Mucosa of gallbladder (tissue), 1 donor: Measurements from ENCODE around the gene POLR3G. TPM values are rescaled to one million over a fixed set of nuclear protein-coding genes. Genes with fewer than 3 reads are reported as not detected.
A peak's percentile ranks its signal among the peaks of the same experiment; 100 is the strongest.

Experiments used
- DNase-seq: peaks from one replicate; pipeline ENCODE4 v3.0.0-alpha.2; 2020; ENCODE audit warnings: low spot score
- total RNA-seq: library from RNA; stranded (reverse); gene quantifications from one replicate; pipeline ENCODE4 v1.2.1, GENCODE V29; 2021
- donor health status: DM: no; HTN: no; CAD: no.

POLR3G gene
- total RNA-seq, 1 donor from 2014 or later, result 1.2 TPM

- DNase-seq, result no peak
Observed at GRCh38 chr5:90503596-90503995, 28.9 kb downstream of the POLR3G start.

GRCh38 chr5:90504743-90505142 is 30.1 kb downstream of the POLR3G start:
- no peak for DNase-seq

GRCh38 chr5:90506221-90506620 is 31.6 kb downstream of the POLR3G start:
- DNase-seq, result no peak

DNA sequence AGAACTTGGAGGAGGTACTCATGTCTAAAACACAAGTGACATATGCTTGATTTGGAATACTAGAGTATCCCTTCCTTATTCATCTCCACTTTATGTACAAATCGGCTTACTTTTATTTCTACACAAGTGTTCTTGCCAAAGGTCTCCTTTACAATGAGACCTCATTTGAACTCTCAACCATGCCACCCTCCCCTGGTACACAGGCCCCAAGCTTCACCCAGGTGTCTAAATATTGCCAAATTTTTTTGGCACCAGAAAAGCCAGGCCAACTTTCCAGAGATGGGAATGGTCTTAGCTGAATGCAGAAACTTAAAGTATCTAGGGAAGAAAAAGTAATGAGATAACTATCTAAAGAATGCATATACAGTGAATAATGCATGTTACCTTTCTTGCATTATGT is 35.8 kb downstream of the POLR3G start:
- DNase-seq, result no peak

DNA sequence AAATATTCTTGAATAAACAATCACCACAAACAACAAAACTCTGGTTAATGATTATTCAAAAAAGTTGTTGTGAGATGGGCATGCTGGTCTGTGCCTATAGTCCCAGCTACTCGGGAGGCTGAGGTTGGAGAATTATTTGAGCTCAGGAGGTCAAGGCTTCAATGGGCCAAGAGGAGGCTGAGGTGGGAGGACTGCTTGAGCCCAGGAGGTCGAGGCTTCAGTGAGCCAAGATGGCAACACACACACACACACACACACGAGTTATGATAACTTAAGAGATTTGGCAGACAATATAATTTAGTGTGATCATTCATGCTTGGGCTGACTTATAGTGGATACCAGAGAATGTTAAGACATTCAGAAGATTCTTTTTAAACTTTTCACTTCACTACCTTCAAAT is 39.9 kb downstream of the POLR3G start:
- DNase-seq, result no peak

DNA sequence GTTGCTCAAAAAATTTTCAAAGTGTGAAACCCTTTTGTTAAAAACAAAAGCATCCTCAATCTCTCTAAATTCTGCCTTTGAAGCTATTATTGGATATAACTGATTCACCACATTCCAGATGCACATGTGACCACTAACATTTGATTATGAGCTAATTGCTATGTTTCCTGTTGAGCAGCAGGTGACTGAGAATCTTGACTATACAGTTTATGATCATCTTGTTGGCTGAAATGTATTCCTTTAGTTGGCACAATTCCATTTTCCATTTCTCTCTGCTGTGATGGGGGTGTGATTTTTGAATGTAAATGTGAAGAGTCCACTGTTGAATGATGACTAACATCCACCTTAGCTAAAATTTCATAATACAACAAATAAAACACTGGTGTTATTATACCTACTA is 44.0 kb downstream of the POLR3G start:
- DNase-seq, result no peak

GRCh38 chr5:90519081-90519480 is 44.4 kb downstream of the POLR3G start:
- no peak for DNase-seq

DNA sequence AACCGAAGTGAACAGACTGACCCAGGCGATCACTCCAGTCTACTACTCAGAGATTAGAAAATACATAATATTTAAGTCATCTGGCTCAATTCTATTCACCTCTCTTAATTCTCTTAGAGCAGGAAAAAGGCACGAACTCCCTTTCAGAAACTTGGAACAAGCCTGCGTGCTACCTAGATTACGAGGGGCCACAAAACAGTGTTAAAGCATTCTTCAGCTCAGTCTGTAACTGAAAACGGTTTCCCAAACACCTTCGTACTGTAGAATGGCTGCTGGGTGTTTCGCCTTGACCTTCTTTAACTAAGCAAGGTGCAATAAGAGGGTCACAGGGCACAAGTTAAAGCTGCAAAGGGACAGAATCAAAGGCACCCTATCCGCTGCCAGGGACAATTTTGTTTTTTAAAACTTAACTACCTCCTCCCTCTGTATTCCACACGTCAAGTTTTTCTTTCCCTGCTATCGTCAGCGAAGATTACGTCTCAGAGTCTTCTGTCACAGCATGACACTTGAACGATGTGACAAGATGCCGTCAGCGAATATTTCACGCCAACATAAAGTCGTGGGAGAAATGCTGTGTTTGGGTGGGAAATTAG is 54.0 kb downstream of the POLR3G start:
- DNase-seq, result no peak

DNA sequence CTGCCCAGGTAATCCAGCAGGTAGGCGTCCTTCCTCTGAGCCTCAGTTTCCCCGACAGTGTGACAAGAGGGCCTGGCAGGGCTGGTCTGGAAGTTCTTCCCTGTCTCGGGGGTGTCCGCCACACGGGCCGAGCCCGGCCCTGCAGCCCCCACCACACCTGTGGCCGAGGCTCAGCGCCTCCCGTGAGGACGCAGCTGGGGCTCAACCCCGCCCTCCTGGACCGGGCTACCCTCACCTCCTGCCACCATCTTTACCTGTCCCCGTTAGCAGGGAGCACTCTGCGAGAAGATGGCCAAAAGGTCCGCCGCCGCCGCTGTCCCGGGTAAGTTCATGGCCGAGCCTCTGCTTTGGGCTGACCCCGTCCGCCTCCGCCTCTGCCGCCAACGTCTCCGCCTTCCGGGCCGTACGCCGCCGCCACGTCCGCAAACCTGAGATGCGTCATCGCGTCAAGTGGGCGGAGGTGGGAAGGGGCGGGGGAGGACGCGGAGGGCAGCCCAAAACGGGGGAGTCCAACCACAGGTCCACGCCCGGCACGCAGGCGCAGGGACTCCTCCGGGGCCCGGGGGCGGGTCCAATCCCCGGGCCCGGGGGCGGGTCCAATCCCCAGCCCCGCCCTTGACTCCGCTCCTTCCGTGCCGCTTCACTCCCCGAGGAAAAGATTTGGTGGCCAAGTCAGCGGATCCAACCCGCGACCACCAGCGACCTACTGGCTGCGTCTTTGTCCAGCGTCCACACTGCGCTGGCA is 54.7 kb downstream of the POLR3G start, which contains the start of gene LYSMD3:
Gene LYSMD3 (minus strand): TSS at position 391 of the 745 bp plus-strand sequence. CDS start 4,295 bp downstream, outside the sequence.
- peak; percentile 97 for DNase-seq

GRCh38 chr5:90529939-90530677 is 55.4 kb downstream of the POLR3G start:
- DNase-seq, result peak; percentile 71

GRCh38 chr5:90530736-90531487 is 56.2 kb downstream of the POLR3G start:
- no peak for DNase-seq

DNA sequence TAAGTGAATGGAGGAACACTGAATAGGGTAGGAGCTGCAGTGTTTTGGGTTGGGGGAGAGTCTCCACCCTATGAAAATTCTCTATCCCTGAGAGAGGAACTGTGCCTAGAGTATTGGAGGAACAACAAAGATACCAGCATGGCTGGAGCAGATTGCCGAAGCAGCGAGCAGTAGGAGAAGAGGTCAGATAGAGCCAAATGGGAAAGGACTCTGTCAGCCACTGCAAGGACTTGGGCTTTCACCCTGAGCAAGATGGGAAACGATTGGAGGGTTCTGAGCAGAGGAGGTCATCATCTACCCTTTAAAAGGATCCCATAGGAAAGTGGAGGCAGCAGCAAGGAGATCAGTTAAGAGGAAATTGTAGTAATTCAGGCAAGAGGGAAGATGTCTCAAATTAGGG is 59.1 kb downstream of the POLR3G start:
- no peak for DNase-seq

- no peak for DNase-seq
Observed at GRCh38 chr5:90534922-90535321, 60.3 kb downstream of the POLR3G start.

DNA sequence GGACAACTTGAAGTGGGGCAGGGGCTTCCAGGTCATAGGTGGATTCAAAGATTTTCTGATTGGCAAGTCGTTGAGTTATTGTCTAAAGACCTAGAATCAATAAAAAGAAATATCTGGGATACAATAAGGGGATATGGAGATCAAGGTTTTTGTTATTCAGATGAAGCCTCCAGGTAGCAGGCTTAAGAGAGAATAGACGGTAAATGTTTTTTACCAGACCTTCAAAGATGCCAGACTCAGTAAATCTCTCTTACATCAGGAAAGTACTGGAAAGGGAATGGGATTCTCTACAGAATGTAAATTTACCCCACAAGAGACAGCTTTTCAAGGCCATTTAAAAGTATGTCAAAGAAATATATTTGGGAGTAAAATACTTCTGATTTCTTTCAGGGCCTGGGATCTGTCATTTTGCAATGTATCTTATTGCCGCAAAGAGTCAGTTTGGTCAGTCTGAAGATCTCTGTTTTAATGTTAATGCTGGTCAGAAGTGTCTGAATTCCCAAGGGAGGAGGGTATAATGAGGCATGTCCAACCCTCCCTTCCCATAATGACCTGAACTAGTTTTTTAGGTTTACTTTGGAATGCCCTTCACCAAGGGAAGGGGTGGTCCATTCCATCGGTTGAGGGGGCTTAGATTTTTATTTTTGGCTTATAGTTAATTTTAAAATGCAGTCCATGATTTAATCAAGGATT is 68.3 kb downstream of the POLR3G start:
- DNase-seq, result no peak

DNA sequence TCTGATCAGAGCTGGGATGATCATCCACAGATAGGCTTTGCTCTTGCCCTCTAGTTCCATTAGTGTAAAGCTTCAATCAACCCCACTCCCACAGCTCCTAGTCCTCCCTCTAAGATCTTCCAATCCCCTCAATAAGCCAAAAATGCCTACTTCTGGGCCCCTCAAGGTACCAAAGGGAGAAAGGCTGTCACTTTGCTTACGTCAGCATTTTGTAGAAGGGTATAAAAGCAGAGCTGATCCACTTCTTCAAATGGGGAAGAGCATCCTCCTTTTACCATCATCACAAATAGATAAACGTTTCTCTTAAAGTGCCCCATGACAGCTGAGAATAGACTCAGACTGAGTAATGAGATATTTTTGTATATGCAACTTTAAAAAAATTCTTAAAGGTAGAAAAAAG is 70.8 kb downstream of the POLR3G start:
- no peak for DNase-seq

- DNase-seq, result no peak
Observed at GRCh38 chr5:90546216-90546837, 71.7 kb downstream of the POLR3G start.

DNA sequence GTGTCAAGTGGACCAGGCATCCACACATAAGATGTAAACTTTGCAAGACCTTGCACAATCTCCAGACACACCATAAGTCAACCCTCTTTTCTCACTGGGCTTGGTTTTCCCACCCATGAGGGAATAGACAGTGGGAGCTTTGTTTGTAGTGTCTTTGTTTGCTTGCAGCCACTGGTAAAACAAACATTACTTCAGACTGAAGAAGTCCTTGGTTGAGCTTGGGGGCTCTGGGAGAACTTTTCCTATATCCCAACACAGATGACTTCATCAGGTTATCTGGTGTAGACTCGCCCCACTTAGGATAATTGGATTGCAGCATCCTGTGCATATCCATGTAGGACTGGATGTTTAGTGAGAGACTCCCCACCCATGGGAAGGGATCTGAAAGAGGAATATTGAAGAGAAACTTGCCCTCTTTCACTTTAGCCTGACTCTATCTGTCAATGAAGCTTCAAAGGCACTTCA is 72.4 kb downstream of the POLR3G start:
- DNase-seq, result no peak

- peak; percentile 48 for DNase-seq
Observed at GRCh38 chr5:90548069-90548593, 73.5 kb downstream of the POLR3G start.

DNA sequence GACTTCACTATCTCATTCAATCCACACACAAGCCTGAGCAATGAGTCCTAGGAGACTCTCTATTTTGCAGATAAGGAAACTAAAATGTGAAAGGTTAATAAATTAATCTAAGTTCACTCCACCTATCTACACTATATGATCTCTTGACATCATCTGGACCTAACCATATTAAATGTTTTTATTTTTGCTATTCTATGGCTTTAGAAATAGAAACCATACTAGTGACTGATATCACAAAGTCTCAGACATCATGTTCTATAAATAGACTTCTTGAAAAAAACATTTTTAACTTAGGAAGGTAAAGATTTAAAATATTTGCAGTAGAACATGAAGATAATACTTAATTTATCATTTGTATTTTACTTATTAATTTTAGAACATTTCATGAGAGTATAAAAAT is 74.6 kb downstream of the POLR3G start:
- no peak for DNase-seq

DNA sequence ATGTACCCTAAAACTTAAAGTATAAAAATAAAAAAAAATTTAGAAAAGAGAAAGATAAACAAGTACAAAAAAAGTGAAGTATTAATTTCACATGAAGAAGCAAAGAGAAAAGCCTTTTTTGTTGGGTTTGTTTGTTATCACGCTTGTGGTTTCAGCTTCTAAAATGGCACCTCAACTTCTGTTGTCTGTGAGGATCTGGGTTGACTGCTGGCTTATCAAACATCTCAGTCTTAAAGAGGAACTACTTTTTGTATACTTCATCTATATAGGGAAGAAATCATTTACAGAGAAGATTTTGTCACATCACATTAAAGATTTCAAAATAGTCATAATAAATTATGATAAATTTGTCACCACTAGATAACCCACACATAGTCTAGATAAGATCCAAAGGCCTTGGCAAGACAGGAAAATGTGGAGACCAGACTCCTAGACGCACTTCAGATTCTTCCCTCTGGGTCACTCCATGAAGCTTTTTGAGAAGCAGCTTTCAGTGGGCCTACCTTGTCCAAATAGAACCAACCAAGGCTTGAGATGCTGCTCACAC is 75.1 kb downstream of the POLR3G start:
- no peak for DNase-seq
